NCI-H345 treated with DMSO at 0.1 percent for 48 hours (cell line): ENCODE measurements around the gene IQCE.

ENCODE experiments used
- DNase-seq: peaks from one replicate; lab custom pipeline; 2025; ENCODE audit not compliant: unreplicated experiment; lab: John Stamatoyannopoulos, UW

The IQCE gene, protein sequence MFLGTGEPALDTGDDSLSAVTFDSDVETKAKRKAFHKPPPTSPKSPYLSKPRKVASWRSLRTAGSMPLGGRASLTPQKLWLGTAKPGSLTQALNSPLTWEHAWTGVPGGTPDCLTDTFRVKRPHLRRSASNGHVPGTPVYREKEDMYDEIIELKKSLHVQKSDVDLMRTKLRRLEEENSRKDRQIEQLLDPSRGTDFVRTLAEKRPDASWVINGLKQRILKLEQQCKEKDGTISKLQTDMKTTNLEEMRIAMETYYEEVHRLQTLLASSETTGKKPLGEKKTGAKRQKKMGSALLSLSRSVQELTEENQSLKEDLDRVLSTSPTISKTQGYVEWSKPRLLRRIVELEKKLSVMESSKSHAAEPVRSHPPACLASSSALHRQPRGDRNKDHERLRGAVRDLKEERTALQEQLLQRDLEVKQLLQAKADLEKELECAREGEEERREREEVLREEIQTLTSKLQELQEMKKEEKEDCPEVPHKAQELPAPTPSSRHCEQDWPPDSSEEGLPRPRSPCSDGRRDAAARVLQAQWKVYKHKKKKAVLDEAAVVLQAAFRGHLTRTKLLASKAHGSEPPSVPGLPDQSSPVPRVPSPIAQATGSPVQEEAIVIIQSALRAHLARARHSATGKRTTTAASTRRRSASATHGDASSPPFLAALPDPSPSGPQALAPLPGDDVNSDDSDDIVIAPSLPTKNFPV

DNA sequence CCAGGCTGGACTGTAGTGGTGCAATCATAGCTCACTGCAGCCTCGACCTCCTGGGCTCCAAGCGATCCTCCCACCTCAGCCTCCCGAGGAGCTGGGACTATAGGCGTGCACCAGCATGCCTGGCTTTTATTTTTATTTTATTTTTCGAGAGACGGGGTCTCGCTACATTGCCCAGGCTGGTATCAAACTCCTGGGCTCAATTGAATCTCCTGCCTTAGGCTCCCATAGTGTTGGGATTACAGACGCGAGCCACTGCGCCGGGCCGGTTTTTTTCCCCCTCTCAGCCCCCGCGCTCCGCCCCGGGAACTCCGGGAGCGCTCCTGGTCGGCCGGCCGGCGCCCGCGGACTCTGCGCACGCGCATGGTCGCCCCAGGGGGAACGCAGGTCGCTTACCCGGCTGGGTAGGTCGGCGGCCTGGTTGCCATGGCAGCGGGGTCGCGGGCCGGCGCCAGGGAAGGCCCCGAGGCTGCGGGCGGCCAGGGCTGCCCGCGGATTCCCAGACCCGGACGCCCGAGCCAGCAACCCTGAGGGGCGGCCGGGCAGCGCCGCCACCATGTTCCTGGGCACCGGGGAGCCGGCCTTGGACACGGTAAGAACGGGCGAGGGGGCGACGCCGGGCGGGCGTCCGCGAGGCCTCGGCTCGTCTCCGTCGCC, at the start of gene IQCE:
Gene IQCE, plus strand, starts transcription at position 351 of the 654 bp plus-strand sequence. Its CDS starts 203 bp downstream, at position 554.
- peak; percentile 75 for DNase-seq

DNA sequence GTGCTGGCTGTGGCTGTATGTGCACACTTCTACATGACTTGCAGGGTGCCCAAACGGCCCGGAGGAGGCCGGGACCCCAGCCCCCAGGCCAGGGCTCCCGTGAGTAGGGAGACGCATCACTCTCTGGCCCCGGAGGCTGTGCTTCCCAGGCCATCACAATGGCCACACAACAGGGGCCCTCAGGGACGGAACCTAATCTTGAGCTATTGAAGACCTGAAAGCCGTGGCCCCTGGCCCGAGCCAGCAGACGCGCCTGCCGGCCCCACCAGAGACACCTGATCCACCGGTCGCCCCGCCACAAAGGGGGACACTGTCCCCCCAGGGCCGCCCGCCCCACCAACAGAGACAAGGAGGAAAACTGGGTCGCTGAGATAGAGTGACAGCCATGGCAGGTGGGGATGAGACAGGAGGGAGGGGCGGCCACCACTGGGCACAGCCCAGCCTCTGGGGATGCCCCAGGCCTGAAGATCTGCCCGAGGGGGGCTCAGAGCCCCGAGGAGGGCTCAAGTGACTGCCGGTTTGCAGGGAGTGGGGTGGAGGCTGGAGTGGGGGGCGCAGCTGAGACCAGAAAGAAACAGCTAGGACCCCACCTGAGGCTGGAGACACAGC, 49.4 kb upstream of the IQCE start:
- DNase-seq, result no peak

DNA sequence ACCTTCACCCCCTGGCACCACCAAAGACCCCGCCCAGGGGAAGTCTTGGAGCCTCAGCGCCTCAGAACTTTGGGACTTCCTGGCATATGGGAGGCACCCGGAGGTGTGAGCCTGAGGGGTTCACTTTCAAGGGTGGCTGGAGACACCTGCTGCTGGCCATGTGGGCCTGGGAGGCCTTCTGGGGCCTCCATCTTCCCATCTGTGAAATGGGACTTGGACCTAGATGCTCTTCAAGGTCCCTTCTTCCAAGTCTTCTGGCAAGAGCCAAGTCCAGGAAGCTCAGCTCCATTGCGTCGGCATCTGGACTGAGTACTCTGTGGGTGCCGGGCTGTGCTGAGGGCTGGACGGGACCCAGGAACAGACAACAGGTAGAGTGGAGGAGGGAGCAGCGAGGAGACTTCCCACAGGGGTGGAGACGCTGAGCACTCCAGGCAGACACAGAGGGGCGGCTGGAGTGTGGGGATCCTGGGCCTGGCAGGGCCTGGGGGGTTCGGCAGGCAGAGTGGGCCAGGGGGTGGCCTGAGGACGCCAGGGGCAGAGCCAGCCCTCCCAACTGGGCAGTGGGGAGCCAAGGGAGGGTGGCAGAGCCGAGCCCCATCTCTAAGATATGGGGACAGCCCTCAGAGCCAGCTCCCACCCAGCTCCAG, 48.5 kb upstream of the IQCE start:
- no peak for DNase-seq

DNA sequence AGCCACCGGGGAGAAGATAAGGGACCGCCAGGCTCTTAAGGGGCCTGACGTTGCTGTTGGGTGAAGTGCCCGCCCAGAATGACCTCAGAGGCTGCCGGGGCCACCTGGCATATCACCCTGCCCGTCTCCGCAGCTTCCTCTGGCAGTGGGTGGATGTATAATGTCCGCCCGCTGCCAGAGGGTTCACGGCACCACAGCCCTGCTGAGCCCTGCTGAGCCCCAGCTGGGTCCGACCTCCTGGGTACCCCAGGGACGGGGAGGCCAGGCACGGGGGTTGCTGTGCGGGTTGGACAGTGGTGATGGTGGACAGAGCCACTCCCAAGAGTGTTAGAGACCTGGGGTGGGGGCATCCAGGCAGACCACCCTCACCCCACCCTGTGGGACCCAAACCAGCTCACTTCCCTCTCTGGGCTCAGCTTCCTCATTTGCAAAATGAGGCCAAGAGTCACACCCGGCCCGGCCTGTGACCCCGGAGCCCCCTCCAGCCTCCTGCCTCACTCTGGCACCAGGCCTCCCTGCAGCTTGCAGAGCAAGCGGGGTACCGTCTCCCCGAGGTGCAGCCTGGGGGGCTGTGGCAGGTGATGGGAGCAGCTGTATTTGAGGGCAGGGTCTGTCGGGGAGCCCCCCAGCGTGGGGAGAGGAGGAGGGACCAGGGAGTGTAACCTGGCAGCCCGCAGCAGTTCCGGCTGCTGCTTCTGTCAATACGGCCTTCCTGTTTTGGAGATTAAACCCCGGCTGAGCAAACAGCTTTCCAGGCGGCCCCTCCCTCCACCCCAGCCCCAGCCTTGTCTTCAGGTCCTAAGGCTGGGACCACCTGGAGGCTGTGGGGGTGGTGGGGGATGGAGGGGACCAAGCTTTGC, 47.6 kb upstream of the IQCE start:
- peak; percentile 44 for DNase-seq

DNA sequence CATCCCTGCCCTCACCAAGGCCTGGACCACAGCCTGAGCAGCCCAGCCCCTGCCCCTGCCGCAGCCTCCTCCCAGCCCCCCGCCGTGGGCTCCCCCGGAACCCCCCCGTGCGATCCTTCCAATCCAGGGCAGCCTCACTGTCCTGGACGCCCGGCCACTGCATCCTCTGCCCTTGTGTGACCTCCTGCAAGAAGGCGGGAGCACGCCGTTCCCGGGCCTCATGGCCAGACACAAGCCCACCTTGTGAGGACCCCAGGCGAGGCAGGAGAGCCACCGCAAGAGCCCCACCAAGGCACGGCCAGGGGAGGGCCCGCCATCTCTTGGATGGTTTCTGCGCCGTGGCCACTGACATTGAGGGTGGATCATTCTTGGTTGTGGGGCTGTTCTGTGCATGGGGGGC, 47.0 kb upstream of the IQCE start:
- DNase-seq, result no peak

DNA sequence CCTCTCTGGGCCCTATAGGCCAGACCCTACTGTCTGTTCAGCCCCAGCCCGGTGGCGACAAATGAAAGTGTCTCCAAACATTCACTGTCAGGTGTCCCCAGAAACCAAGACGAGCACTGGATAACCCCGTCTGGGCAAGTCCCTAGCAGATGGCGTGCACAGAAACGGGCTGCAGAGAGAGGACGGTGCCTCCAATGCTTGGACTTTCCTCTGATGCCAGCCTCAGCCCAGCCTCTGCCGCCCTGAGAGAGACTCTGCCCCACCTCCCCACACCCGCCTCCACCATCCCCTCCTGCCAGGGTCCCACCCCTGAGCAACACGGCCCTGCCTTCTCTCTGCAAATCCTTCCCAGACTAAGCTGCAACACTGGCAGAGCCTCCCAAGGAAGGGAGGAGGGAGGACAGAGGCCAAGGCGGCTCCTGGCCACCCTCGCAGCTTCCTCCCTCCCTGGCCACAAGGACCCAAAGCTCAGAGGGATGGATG, 46.6 kb upstream of the IQCE start:
- no peak for DNase-seq

DNA sequence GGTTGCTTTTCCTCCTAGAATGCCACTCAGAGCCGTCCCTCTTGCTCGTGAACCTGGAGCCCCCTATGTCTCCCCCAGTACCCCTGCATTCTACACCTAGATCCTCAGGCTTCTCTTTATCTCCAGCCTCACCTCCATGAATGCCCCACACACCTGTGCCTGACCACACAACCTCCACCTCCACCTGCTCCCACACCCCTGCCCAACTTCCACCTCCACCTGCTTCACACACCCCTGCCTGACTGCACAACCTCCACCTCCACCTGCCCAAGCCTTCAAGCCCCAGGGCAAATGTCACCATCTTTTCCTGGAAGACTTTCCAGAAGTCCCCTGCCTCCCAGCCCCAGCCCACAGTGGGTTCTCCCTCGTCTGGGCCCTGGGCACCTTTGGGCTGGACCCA, 46.1 kb upstream of the IQCE start:
- DNase-seq, result no peak

DNA sequence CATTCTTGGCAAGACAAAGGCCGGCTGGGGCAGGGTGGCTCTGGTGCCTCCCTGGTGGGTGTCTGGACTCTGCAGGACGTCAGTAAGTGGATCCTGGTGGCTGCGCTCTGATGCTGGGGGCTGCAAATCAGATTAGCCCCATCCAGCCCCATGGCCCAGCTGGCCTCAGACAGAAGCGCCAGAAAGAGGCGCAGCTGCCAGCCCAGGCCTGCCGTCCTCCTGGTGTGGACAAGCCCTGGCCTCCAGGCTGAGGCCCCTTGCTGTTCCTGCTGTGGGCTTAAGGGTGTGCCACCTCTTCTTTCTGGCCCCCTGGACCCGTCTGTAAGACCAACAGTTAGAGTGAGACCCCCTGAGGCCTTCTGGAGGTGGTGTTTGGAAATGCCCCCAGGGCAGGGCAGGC, 45.1 kb upstream of the IQCE start:
- DNase-seq, result no peak

DNA sequence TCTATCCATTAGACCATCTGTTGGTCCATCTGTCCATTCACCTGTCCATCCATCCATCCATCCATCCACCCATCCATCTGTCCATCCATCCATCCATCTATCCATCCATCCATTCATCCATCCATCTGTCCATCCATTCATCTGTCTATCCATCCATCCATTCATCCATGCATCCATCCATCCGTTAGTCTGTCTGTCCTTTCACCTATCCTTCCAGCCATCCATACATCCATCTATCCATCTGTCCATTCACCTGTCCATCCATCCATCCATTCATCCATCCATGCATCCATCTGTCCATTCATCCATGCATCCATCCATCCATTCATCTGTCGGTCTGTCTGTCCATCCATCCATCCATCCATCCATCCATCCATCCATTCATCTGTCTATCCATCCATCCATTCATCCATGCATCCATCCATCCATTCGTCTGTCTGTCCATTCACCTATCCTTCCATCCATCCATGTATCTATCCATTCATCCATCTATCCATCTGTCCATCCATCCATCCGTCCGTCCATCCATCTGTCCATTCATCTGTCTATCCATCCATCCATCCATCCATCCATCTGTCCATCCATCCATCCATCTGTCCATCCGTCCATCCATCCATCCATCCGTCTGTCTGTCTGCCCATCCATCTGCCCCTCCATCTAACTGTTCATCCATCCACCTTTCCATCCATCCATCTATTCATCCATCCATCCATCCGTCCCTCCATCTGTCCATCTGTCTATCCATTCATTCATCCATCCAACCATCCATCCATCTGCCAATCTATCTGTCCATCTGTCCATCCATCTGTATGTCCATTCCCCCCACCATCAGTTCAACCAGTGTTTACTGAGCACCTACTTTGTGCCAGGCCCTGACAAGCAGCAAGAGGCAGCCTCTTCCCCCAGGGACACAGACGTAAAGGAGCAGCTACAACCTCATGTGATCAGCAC, 44.0 kb upstream of the IQCE start:
- DNase-seq, result no peak

DNA sequence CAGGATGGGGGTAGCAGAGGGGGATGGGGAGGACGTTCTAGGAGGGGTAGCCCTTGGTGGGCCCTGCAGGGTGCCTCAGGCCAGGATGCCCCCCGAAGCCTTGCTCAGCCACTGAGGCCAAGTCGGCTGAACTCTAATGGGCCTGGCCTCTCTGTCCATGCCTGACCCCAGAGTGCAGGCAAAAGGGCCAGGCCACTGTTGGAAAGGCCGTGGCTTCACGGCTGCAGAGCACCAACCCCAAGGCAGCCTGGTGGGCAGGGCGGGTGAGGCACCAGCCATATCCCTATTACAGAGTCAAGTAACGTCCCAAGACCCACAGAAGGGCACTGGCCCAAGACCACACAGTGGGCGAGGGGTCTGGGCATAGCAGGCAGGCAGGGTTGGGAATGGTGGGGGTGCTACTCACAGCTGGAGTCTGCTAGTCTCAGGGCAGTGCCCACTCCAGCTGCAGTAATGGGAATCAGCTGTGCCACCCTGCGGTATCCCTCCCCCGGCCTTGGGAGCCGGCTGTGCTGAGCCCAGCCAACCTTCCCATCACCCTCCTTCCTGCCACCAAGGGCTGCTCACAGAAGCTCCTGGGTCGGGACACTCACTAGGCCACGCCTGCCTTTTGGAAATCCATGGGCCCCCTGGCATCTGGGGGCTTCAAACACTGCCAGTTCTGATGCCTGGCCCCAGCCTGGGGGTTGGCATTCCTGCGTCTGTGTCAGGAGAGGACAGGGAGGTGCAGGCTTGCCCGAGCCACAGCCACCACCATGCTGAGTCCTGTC, 43.2 kb upstream of the IQCE start:
- no peak for DNase-seq

DNA sequence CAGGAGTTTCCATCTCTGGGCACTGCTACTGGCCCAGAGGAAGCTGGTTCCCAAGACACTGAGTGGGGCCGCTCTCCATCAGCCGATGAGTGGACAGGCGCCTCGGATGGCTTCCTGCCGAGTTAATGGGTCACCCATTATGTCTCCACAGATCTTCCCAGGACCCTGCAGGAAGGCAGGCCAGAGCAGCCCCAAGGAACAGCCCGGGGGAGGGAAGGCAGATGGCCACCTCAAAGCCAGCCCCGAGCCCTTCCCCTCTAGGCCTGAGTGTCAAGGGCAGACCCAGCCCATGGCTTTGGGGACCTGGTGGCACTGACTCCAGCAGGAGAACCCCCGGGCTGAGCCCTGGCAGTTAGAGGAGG, 42.6 kb upstream of the IQCE start:
- DNase-seq, result no peak

DNA sequence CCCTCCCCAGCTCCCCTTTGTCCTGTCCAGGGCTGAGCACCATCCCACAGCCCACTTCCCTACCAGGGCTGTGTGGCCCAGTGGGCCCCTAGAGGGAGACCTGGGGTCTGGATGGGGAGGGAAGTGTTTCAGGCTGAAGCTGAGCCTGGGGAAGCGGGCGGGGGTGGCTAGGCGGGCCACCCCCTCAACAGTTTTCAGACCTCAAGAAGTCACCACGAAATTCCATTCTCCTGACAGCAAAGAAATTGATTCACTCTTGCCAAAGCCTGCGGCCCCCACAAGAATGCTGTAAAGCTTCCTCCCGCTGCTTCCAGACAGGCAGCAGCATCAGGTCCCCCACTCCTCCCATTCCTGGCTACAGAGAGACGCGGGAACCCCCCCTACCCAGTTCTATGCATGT, 41.8 kb upstream of the IQCE start:
- no peak for DNase-seq

DNA sequence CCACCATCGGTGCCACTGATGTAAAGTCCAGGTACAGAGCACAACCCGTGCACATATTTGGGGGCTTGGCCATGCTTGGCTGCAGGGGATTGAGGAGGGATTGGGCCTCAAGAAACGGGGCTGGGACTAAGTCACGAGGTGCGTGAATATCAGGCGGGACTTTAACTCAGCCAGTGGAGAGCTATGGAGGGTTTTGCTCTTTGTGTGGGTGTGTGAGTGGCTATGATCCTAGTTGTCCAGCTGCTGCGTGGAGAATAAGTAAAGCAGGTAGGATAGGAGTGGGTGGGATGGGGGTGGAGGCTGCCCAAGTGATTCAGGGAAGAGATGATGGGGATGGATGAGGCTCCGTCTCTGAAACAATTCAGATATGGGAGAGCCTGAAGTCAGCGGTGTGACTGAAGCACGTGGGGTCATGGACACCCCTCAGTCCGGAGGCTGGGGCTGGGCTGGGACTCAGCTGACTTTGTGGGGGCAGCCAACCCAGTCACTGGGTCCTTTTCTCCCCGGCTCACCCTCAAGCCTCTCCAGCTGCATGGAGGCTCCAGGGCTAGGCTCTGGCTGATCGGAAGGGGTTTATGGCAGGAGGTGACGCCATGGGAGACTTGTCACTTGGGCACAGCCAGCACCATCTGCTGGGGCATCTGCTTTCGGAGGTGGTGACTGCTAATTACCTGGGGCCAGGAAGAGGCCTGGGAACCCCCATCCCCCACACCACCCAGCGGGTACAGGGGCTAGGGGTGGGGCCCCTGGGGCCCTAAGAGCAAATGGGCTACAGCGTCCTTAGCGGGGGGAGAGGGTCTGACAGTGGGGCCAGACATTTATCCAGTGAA, 40.9 kb upstream of the IQCE start:
- DNase-seq, result no peak

DNA sequence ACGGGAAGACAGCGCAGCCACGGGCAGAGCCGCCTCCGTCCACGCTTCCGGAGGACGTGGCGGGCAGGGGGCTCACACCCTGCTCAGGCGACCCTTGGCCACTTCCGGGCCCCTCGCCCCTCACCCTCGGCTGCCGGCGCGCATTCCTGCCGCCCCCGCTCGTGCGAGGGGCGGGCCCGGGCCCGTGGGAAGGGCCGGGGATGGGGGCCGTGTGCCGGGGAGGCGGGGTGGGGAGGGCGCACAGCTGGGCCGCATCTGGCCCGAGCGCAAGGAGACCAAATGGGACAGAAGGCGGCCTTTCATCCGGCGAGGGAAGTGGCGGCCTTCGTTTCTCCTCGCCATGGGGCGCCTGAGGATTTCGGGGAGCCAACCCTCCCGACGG, 40.1 kb upstream of the IQCE start:
- no peak for DNase-seq

DNA sequence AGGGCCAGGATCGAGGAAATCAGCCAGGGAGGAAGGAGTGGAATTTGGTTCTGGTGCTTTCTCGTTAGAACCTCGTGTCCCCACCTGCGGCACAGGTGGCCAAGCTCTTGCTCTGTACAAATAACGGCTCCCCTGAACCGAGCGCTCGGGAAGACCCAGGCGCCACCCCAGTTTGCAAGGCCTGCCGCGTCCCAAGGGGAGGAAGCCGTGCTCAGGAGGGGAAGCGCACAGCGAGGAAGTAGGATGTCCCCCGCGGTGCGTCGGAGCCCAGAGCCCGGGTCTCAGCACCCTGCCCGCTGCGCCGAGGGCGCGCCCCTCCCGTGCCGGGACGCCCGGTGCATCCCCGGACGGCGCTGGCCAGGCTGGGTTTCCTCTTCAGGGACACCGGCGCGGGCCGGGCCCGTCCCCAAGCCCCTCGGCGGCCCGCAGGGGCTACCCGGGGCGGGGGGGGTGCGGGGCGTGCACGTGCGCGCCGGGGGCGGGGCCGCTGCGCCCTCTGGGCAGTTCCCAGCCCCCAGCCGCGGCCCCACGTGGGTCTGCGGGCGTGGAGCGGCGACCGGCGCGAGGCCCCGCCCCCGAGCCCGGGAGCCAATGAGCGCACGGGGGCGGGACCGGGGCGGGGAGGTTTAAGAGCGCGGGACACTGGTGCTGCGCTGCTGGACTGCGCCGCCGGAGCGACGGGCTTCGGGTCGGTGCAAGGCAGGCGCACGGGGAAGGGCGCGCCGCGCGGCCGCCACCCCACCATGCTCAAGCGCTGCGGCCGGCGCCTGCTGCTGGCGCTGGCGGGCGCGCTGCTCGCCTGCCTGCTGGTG, 39.5 kb upstream of the IQCE start, which contains the start of gene LFNG:
Gene LFNG, plus strand, starts transcription at position 656 of the 812 bp plus-strand sequence. Its CDS starts 88 bp downstream, at position 744.
- peak; percentile 80 for DNase-seq

DNA sequence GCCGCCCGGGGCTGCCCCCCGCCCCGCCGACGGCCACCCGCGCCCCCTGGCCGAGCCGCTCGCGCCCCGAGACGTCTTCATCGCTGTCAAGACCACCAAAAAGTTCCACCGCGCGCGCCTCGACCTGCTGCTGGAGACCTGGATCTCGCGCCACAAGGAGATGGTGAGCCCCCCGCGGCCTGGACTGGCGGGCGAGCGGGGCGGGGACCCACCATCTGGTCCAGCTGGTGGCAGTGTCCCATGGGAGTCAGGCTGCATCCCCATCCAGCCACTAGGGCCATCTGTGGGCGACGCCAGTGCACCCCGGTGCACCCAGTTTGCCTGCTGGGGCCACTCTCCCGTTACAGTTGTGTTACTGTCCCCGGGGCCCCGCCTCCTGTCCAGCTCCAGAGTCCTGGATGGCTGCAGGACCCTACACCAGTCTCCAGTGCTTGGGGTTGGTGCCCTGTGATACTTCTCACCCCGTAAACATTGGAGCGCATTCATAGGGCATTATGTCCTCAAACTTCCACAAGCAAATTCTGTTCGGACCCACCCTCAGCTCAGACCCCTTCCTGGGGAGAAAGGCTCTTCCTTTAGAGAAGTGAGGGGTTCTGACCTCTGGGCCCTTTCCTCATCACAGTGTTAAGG, 38.5 kb upstream of the IQCE start:
- DNase-seq, result no peak
